Breast epithelium (tissue), 4 donors: ENCODE data around the gene PMS1. TPM values are rescaled to one million over a fixed set of nuclear protein-coding genes. Genes with fewer than 3 reads are reported as not detected.
"Not testable (repeated sequence)": the region's sequence is repeated elsewhere in the genome, so short reads cannot be mapped to it uniquely, and the experiment has no call there.

ENCODE experiments used
- DNase-seq, 2 donors: peaks; one replicate each; pipeline ENCODE4 v3.0.0-alpha.2; 2019; ENCODE audit warnings: low spot score in 2 of 2
- H3K27ac ChIP-seq, 2 donors: fragments of 200-600 bp; sonication (generic) in 1 of 2; one replicate each; pipeline ENCODE4 v1.5.1; 2016 to 2019; ENCODE audit warnings: mild to moderate bottlenecking in 1 of 2
- H3K27me3 ChIP-seq, 2 donors: fragments of 200-600 bp; sonication (generic) in 1 of 2; one replicate each; pipeline versions ENCODE4 v1.5.1 to v1.6.0; 2017 to 2019; ENCODE audit warnings: control low read depth in 1 of 2, mild to moderate bottlenecking in 1 of 2
- H3K36me3 ChIP-seq: fragments of 200-600 bp; one replicate; pipeline ENCODE4 v1.5.1; 2019
- H3K4me1 ChIP-seq, 2 donors: fragments of 200-600 bp; sonication (generic); one replicate each; pipeline ENCODE4 v1.5.1; 2016 to 2019; ENCODE audit warnings: control low read depth in 1 of 2
- H3K4me3 ChIP-seq, 3 donors: fragments of 200-600 bp; sonication (generic); 1 replicate in 2 of 3; 2 replicates in 1 of 3; pipeline ENCODE4 v1.5.1; 2016 to 2019; ENCODE audit warnings: mild to moderate bottlenecking in 3 of 3, moderate library complexity in 2 of 3
- H3K9me3 ChIP-seq, 2 donors: fragments of 200-600 bp; sonication (generic) in 1 of 2; one replicate each; pipeline ENCODE4 v1.5.1; 2016 to 2019; ENCODE audit warnings: control low read depth in 1 of 2
- POLR2A ChIP-seq: fragments of 450-650 bp; IDR thresholded peaks from one replicate; pipeline ENCODE4 v1.6.1; 2016; ENCODE audit warnings: antibody characterized with exemption, mild to moderate bottlenecking, moderate library complexity
- POLR2AphosphoS5 ChIP-seq, 3 donors: sonication (generic); formaldehyde crosslinking; IDR thresholded peaks; one replicate each; pipeline ENCODE4 v1.6.1; 2017; ENCODE audit warnings: antibody characterized with exemption in 3 of 3
- intact Hi-C: fragments of 100-400 bp; cut with DNase I; formaldehyde crosslinking; loops from one replicate; pipeline ENCODE4 v1.15.1; 2023; ENCODE audit warnings: low total_unique reads
- total RNA-seq, 3 donors: library from RNA; depleted of rRNA; stranded (reverse); fragments of >200 nt; gene quantifications; one replicate each; pipeline ENCODE4 v1.1.0, GENCODE V29; 2016
- TF ChIP-seq, protein P1 (sequence below), 3 donors: fragments of 450-650 bp; IDR thresholded peaks; one replicate each; pipeline ENCODE4 v1.5.1; 2016 to 2017; ENCODE audit warnings: antibody characterized with exemption in 3 of 3, mild to moderate bottlenecking in 3 of 3, moderate library complexity in 3 of 3

Gene PMS1
- total RNA-seq, result 10 to 100 TPM; 18.1 to 29.1 (median 21.0) TPM

DNA sequence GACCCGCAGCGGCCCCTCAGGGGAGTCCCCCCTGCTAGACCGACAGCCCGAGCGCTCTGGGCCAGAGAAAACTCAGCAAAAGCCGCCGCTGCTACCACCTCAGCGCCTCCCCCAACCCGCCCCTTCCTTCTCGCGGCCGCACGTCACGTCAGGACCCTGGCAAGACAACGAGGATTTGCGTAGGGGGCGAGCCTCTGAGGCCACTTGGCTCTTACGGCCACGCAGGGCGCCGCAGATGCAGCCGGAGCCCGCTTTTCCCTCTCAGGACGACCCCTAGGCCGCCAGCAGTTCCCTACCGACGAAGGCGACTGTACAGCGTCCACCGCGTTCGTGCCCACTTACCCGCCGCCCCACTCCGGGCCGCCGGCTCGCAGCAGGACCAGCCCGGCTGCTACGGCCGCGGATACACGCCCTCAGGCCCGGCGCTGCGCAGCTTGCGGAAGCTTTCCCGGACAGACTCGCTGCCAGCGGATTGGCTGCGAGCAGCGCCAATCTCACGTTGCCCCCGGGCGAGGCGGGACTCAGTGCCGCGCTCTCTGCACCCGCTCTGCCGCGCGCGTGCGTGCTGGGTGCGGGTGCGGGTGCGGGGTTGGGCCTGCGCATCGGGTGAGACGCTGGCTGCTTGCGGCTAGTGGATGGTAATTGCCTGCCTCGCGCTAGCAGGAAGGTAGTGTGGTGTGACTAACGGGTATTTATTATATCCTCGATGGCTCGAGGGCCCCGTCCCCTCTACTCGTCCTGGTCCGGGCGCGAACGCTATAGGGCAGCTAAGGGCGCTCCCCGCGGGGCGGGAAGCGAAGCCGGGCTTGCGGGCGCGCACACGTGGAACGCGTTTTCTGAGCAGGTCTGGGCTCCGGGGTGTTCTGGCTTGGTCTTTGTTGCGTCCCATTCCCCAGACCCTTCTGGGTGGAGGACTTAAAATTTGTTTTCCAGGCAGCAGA lies at the start of gene PMS1, which contains the start of gene ORMDL1:
PMS1 (plus strand) TSS at position 524 of the 941 bp plus-strand sequence. CDS start 7,360 bp downstream, outside the sequence.
ORMDL1 (minus strand) TSS at position 413 of the 941 bp plus-strand sequence. CDS start 1,744 bp downstream, outside the sequence.
- Histone ChIP-seq H3K4me1 (no peaks in the 10 kb centered on the region), H3K4me3 (peak within 1 kb of the TSS; percentile 65 to 91 (median 84)), H3K27ac (peak within 1 kb of the TSS; percentile 97 to 99), H3K27me3 (no peaks in the 10 kb centered on the region), H3K9me3 (no peaks in the 10 kb centered on the region), H3K36me3 (no peaks in the 10 kb centered on the region)
- intact Hi-C loops, result no loop called here
- DNase-seq, result peak; percentile 83 to 94
- peak; percentile 64 for TF ChIP-seq POLR2A
- TF ChIP-seq, protein P1, sequence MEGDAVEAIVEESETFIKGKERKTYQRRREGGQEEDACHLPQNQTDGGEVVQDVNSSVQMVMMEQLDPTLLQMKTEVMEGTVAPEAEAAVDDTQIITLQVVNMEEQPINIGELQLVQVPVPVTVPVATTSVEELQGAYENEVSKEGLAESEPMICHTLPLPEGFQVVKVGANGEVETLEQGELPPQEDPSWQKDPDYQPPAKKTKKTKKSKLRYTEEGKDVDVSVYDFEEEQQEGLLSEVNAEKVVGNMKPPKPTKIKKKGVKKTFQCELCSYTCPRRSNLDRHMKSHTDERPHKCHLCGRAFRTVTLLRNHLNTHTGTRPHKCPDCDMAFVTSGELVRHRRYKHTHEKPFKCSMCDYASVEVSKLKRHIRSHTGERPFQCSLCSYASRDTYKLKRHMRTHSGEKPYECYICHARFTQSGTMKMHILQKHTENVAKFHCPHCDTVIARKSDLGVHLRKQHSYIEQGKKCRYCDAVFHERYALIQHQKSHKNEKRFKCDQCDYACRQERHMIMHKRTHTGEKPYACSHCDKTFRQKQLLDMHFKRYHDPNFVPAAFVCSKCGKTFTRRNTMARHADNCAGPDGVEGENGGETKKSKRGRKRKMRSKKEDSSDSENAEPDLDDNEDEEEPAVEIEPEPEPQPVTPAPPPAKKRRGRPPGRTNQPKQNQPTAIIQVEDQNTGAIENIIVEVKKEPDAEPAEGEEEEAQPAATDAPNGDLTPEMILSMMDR (IDR thresholded peaks at IDR 0.05), result no peak
- TF ChIP-seq POLR2AphosphoS5 (IDR thresholded peaks at IDR 0.05), result peak; percentile 85 to 93 (median 91)

GRCh38 chr2:189751080-189751658 lies 33.1 kb upstream of the PMS1 start:
- peaks cover 7% of the 10 kb centered on the region for H3K36me3 ChIP-seq
- DNase-seq, result no peak
- intact Hi-C loops, result no loop called here
- TF ChIP-seq, protein P1 (IDR thresholded peaks at IDR 0.05), result peak; percentile 18 to 28 (median 26)
- TF ChIP-seq POLR2A, result no peak
- no peak for TF ChIP-seq POLR2AphosphoS5 (IDR thresholded peaks at IDR 0.05)
- no peak overlapping the region for H3K27ac ChIP-seq
- H3K4me1 ChIP-seq, result no peaks in the 10 kb centered on the region
- H3K9me3 ChIP-seq, result no peaks in the 10 kb centered on the region
- no peaks in the 10 kb centered on the region for H3K27me3 ChIP-seq
- H3K4me3 ChIP-seq, result no peak overlapping the region

DNA sequence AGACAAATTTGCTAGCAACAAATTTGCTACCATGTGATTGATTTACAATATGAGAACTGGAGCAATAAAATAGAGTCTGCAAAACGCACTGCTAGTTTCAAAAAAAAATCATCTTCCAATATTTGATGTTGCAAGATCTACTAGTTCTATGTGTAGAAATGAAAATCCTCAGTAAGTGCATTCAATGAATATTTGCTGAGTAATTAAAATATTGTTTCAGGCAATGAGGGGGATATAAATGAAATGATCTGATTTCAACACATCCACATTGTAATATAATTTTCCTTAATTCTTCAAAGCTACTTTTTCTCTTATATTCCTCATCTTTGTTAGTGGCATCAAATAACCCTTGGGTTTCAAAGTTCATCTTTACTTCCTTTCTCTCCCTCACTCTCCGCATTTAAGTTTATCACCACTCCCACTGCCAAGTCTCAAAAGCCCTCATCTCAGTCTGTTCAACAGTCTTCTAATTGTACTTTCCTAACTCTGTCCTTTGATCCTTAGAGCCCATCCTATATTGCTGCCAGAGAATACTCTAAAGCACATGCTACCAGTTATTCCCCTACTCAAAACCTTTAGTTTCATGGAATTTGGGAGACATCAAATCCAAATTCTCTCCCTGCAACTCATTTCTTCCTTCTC lies 27.8 kb upstream of the PMS1 start:
- H3K27ac ChIP-seq, result no peak overlapping the region
- no peaks in the 10 kb centered on the region for H3K9me3 ChIP-seq
- no peak overlapping the region for H3K4me3 ChIP-seq
- DNase-seq, result no peak
- TF ChIP-seq POLR2AphosphoS5 (IDR thresholded peaks at IDR 0.05) (no peak), POLR2A (no peak)
- TF ChIP-seq, protein P1 (IDR thresholded peaks at IDR 0.05), result no peak
- no peaks in the 10 kb centered on the region for H3K27me3 ChIP-seq
- intact Hi-C loops, result no loop called here
- H3K4me1 ChIP-seq, result no peaks in the 10 kb centered on the region
- peaks cover 7% of the 10 kb centered on the region for H3K36me3 ChIP-seq

GRCh38 chr2:189760154-189760553 lies 24.1 kb upstream of the PMS1 start:
- H3K27ac ChIP-seq, H3K27me3 ChIP-seq, DNase-seq, H3K4me1 ChIP-seq, H3K9me3 ChIP-seq, intact Hi-C loops, H3K36me3 ChIP-seq, H3K4me3 ChIP-seq: not testable (repeated sequence)

- intact Hi-C loops, result no loop called here
- Histone ChIP-seq H3K4me1 (peaks cover 0 to 5% of the 10 kb centered on the region in 2 donors), H3K4me3 (peak overlapping the region; percentile 63 to 78 (median 76)), H3K27me3 (no peaks in the 10 kb centered on the region), H3K27ac (peak overlapping the region; percentile 83 to 86), H3K36me3 (no peaks in the 10 kb centered on the region), H3K9me3 (no peaks in the 10 kb centered on the region)
- TF ChIP-seq POLR2A (no peak), POLR2AphosphoS5 (IDR thresholded peaks at IDR 0.05) (no peak)
- TF ChIP-seq, protein P1 (IDR thresholded peaks at IDR 0.05), result no peak
- DNase-seq, result no peak
Observed at GRCh38 chr2:189762229-189762550, 22.1 kb upstream of the PMS1 start.
